ENCODE measurements around the gene LEF1. TPM values are rescaled to one million over a fixed set of nuclear protein-coding genes. Genes with fewer than 3 reads are reported as not detected.

Gene LEF1
- total RNA-seq, 1 donor from 2014 or later: not detected

GRCh38 chr4:108113229-108113628 is 55.5 kb downstream of the LEF1 start:
- DNase-seq (ENCODE audit: low read depth, low spot score): no peak

DNA sequence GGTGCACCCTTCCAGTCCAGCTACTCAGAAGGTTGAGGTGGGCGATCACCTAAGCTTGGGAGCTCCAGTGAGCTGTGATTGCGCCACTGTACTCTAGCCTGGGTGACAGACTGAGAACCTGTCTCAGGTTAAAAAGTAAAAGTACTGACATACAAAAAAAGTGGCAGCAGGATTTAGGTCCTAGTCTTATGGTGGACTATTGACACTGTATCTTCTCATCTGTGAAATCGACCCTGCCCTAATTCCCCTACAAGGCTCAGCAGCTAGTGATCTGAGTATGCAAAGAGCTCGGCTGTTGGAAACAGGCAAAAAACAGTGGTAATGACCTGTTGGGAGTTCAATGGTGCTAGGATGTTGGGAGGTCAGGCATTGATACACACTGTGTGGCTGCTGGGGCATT is 57.0 kb downstream of the LEF1 start:
- no peak for DNase-seq (ENCODE audit: low read depth, low spot score)

DNA sequence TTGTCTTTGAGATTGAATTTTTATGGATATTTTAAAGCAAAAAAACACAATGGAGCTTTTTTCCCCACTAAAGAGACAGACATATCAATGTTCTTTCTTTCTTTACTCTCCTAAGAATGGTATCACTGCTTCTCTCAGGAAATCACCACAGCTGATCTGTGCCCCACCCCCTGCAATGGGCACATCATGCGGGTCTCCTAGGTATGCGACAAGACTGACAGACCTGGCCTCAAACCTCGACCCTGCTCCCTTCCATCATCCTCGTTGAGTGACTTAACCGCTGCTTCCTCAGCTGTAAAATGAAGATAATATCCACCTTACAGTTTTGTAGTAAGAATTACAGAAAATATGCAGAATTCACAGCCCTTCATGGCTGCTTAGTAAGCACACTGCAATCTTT is 58.3 kb downstream of the LEF1 start:
- no peak for DNase-seq (ENCODE audit: low read depth, low spot score)

GRCh38 chr4:108109997-108110416 is 58.7 kb downstream of the LEF1 start:
- DNase-seq (ENCODE audit: low read depth, low spot score): no peak

- no peak for DNase-seq (ENCODE audit: low read depth, low spot score)
These were observed 59.6 kb downstream of the LEF1 start for GRCh38 chr4:108109111-108109510.

DNA sequence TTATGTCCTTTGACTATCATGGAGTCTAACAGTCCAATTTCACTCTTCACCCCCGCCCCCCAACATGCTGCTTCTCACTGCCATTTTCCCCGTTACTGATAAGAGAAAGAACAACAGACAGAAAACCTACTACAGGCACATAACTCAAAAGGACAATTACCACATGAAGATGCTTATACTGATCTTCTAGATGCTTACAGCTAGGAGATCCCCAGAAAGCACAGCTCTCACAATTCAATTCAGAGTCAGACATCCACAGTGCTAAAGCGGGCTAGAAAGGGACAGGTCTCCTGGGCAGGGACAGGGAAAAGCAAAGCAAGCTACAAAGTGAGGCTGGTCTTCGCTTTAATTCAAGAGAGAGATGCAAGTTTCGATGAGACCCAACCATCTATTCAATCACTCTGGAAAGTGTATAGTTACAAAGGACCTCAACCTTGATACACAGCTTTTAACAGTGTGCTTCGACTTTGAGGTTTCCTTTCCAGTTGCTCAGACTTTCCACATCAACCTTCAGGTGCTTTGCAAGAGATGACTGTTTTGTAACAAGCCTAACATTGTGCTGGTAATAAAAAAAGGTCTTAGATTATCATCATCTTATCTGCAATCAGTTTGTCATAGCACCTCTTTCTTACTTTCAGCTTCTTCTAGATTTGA is 60.9 kb downstream of the LEF1 start:
- DNase-seq (ENCODE audit: low read depth, low spot score): no peak

DNA sequence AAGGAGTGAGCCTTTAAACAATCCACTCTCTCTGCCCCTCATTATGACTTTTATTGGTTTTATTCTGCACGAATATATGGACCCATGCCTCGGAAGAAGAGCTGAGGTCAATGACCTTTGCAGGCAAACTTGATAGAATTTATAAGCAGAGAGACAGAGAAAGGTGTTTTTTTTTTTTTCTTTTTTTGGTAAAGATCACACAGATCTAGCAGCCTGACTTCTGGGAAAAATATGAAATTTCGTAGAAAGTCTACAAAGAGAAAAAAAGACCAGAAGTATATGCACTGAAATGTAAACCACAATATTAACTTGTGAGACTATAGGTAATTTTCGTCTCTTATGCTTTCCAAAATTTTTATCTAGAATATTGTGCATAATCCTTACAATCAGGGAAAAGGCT is 61.6 kb downstream of the LEF1 start:
- DNase-seq (ENCODE audit: low read depth, low spot score): no peak

DNA sequence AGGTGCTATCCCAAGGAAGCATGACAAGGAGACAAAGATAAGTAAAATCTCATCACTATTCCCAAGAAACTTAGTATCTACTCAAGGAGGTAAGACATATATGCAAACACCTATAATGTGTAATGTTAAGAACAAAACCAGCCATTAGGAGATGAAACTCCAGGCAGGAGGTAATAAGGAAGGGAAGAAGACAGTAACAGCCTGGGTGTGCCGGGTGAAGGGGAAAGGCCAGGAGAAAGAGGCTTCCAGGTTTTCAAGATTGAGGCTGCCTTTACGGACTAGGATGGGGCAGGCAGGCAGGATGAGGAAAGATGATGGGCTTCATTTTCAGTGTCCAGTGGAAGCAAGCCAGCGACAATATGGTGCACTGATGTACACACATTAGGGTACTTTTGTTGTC is 62.5 kb downstream of the LEF1 start:
- no peak for DNase-seq (ENCODE audit: low read depth, low spot score)

DNA sequence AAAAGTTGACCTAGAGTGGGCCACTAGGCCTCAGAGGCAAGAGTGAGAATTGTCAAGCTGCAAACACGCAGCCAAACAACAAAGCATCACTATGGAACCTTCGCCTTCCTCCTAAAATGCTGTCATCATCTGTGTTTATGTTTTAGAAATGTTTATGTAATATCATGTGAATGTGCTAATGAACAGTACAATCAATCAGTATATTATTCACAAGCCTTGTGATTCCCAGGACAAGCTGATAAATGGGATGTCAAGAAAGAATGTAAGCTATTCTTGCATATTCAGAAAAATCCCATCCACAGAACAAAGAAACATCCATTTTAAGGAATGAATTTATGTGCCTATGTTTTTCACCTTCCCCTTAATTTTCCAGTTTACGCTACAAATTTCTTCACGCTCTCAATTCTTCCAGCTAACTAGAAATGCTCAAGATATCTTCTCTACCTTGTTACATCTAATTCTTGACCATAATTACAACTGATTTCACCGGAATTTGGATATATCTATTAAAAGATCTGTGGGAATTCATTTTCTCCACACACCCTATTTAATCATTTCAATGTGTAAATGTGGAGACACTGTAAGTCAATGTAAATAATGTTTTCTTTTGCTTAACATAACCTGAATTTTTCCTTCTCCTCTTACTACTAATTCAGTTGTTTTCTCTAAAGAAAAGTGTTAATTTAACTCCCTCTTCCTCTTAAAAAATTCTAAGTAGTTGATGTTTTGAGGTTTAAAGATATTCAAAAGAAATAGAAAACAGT is 65.5 kb downstream of the LEF1 start:
- no peak for DNase-seq (ENCODE audit: low read depth, low spot score)

- no peak for DNase-seq (ENCODE audit: low read depth, low spot score)
These were observed 67.9 kb downstream of the LEF1 start for GRCh38 chr4:108100827-108101226.

DNA sequence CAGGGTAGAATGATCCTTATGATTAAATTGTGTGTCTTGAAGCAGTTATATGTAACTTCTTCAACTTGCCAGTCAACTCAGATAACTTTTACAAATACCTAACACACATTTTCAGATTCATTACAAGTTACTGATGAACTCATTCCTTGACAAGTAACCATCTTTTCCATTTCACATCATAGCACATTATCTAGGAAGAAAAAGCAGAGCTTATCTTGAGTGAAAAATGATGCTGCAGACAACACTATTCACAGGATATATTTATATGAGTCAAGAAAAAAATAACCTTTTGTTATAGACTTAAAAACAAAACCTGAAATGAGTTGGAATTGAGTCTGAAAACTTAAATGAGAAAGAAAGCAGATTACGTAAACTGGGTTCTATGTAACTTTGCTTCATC is 68.9 kb downstream of the LEF1 start:
- DNase-seq (ENCODE audit: low read depth, low spot score): no peak

DNA sequence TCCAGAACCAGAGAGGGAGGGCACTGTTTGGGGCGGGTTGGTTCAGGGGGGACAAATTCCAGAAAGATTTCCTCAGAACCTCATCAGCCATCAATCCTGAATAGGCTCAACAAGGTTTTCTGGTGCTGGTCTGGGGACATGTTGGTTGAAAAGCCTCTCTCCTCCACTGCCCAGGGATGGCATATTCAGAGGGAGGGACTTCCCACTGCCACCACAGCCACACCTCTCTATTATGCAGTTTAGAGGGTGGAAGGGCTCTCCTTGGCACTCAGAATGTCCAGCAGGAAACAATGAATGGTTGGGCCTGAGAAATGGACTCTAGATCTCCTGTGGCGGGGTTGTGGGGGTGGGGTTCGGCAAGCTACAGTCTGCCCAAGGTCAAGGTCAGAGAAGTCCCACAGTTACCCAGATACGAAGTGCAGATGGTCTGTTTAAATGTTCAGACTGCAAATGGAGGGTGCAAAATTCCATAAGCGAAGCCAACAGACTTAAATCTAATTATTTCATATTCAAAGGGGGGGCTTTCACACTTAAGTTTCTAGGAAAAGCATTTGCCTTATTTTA is 70.7 kb downstream of the LEF1 start:
- DNase-seq (ENCODE audit: low read depth, low spot score): no peak

- no peak for DNase-seq (ENCODE audit: low read depth, low spot score)
These were observed 73.7 kb downstream of the LEF1 start for GRCh38 chr4:108094923-108095482.

DNA sequence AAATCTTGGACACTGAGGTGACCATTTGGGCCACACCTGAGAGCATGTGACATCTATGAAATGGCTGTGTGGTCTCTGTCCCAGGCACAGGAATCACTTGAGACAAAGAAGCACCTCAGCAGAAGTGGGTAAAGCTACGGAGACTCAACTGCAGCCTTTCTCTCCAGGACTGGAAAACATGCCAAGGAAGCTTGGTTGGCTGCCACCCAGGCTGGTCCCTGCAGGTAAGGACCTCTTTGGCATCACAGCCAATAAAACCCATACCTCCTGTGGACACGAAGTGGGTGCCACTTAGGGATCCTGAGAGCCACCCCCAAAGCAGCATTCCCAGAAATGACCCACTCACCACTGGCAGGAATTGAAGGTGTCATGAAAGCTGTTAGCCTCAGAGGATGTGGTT is 74.6 kb downstream of the LEF1 start:
- no peak for DNase-seq (ENCODE audit: low read depth, low spot score)

DNA sequence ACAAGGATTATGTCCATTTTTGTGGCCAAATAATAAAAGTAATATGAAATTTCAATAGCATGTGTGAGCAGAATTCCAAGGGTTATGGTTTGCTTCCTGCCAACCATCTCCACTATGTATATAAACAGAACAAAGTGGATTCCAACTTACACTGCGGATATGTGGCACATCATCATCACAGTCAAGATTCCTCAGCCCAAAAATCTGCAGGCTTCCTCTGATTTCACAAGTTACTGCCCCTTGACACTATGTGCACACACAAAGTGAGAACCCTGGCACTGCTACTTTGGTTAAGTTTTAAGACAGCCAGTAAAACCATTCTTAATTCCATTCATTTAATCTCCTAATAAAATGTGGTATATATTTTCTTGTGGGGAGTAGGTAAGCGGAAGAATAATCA is 76.4 kb downstream of the LEF1 start:
- no peak for DNase-seq (ENCODE audit: low read depth, low spot score)

- no peak for DNase-seq (ENCODE audit: low read depth, low spot score)
These were observed 81.3 kb downstream of the LEF1 start for GRCh38 chr4:108087293-108087967.

GRCh38 chr4:108081256-108081655 is 87.5 kb downstream of the LEF1 start:
- no peak for DNase-seq (ENCODE audit: low read depth, low spot score)

GRCh38 chr4:108080747-108081146 is 88.0 kb downstream of the LEF1 start:
- no peak for DNase-seq (ENCODE audit: low read depth, low spot score)

- DNase-seq (ENCODE audit: low read depth, low spot score): no peak
These were observed 90.6 kb downstream of the LEF1 start for GRCh38 chr4:108078024-108078733.

- DNase-seq (ENCODE audit: low read depth, low spot score): no peak
These were observed 96.4 kb downstream of the LEF1 start for GRCh38 chr4:108072300-108072699.

- DNase-seq (ENCODE audit: low read depth, low spot score): no peak
These were observed 98.0 kb downstream of the LEF1 start for GRCh38 chr4:108070775-108071174.
